Stomach (tissue), 9 donors: Measurements from ENCODE around the gene SH2B2. TPM values are rescaled to one million over a fixed set of nuclear protein-coding genes. Genes with fewer than 3 reads are reported as not detected.

Source experiments
- DNase-seq, 2 donors: peaks; one replicate each; pipeline versions ENCODE4 v3.0.0 to v3.0.0-alpha.2; 2013 to 2019
- H3K27ac ChIP-seq, 5 donors: fragments of 200-600 bp in 4 of 5; sonication (generic) in 4 of 5; one replicate each; pipeline ENCODE4 v1.5.1; 2013 to 2019; ENCODE audit warnings: mild to moderate bottlenecking in 1 of 5, moderate library complexity in 1 of 5
- H3K27me3 ChIP-seq, 3 donors: fragments of 200-600 bp; sonication (generic); one replicate each; pipeline ENCODE4 v1.5.1; 2017 to 2019; ENCODE audit warnings: mixed run types in 1 of 3
- H3K36me3 ChIP-seq, 4 donors: fragments of 200-600 bp; sonication (generic); 1 replicate in 3 of 4; 2 replicates in 1 of 4; pipeline ENCODE4 v1.5.1; 2016 to 2019
- H3K4me1 ChIP-seq, 4 donors: fragments of 200-600 bp; sonication (generic); one replicate each; pipeline ENCODE4 v1.5.1; 2016 to 2019
- H3K4me3 ChIP-seq, 4 donors: fragments of 200-600 bp; sonication (generic) in 3 of 4; one replicate each; pipeline ENCODE4 v1.5.1; 2016 to 2019; ENCODE audit warnings: mild to moderate bottlenecking in 1 of 4
- H3K9me3 ChIP-seq, 4 donors: fragments of 200-600 bp; sonication (generic); one replicate each; pipeline ENCODE4 v1.5.1; 2016 to 2019
- CTCF ChIP-seq, 7 experiments: fragments of 450-650 bp in 4 of 7; fragments of 200-600 bp in 3 of 7; sonication (generic) in 3 of 7; IDR thresholded peaks; one replicate each; pipeline ENCODE4 v1.5.1; 2016 to 2019; ENCODE audit warnings: antibody characterized with exemption in 7 of 7, control low read depth in 2 of 7, mild to moderate bottlenecking in 1 of 7
- EP300 ChIP-seq: sonication (generic); formaldehyde crosslinking; IDR thresholded peaks from one replicate; pipeline ENCODE4 v1.6.1; 2017; ENCODE audit warnings: antibody characterized with exemption
- POLR2A ChIP-seq, 4 donors: fragments of 450-650 bp; IDR thresholded peaks; one replicate each; pipeline ENCODE4 v1.6.1; 2016; ENCODE audit warnings: antibody characterized with exemption in 4 of 4, control low read depth in 2 of 4, mild to moderate bottlenecking in 1 of 4, moderate library complexity in 1 of 4
- POLR2AphosphoS5 ChIP-seq, 3 donors: sonication (generic); formaldehyde crosslinking; IDR thresholded peaks; one replicate each; pipeline ENCODE4 v1.6.1; 2016; ENCODE audit warnings: antibody characterized with exemption in 3 of 3
- WGBS, 5 donors: extraction: QIAGEN DNeasy Blood & Tissue Kit in 3 of 5; methylation state at CpG; one replicate each; pipeline versions ENCODE4 v1.1.5 to v1.1.7; 2013 to 2018; 5-methylcytosine and 5-hydroxymethylcytosine counted together
- intact Hi-C: fragments of 100-400 bp; cut with DNase I; formaldehyde crosslinking; loops from one replicate; pipeline ENCODE4 v1.15.1; 2023; ENCODE audit warnings: low total_unique reads
- polyA plus RNA-seq, 3 donors: library from polyadenylated mRNA; stranded (reverse); fragments of 200-250 nt; gene quantifications; one replicate each; pipeline ENCODE4 v1.2.3, GENCODE V29; 2013
- total RNA-seq, 5 donors: library from RNA; depleted of rRNA; stranded (reverse); fragments of >200 nt; gene quantifications; one replicate each; pipeline versions ENCODE4 v1.1.0 to v1.2.3, GENCODE V29; 2014 to 2016
- donor health status: healthy with polysubstance abuse.
- donor health status: Bipolar disorder and iron deficiency.
- donor health status: healthy.

The SH2B2 gene
- total and polyA plus RNA-seq, 8 donors, result 0.37 to 11.1 (median 2.7) TPM; not detected in 1

- Histone ChIP-seq H3K27me3 (no peaks in the 10 kb centered on the region), H3K27ac (no peak overlapping the region), H3K4me3 (no peak overlapping the region), H3K9me3 (no peaks in the 10 kb centered on the region), H3K4me1 (peaks cover 0 to 7% (median 5%) of the 10 kb centered on the region in 4 donors), H3K36me3 (peaks cover 0 to 6% (median 0%) of the 10 kb centered on the region in 4 donors)
- no peak for DNase-seq
- 85 to 94% (median 89%) methylated on average over 6 to 16 of the region's 16 CpGs for WGBS, 5 donors
- intact Hi-C loops, result loop anchor here (5.0 kb wide), 1 partner anchor 731 kb away; no protein-coding TSS in a partner anchor
- TF ChIP-seq POLR2A (IDR thresholded peaks at IDR 0.05) (no peak), CTCF (IDR thresholded peaks at IDR 0.05) (no peak), EP300 (no peak), POLR2AphosphoS5 (IDR thresholded peaks at IDR 0.05) (no peak)
Observed at GRCh38 chr7:102272917-102273748, 13.5 kb upstream of the SH2B2 start.

- WGBS, 5 donors, result 68 to 82% (median 76%) methylated on average over 17 to 23 of the region's 23 CpGs
- DNase-seq, result peak; percentile 59 to 72
- no peak overlapping the region for H3K27ac ChIP-seq
- no peaks in the 10 kb centered on the region for H3K9me3 ChIP-seq
- peaks cover 0 to 7% (median 5%) of the 10 kb centered on the region in 4 donors for H3K4me1 ChIP-seq
- H3K4me3 ChIP-seq, result no peak overlapping the region
- intact Hi-C loops, result loop anchor here (5.0 kb wide), 1 partner anchor 732 kb away; no protein-coding TSS in a partner anchor
- no peaks in the 10 kb centered on the region for H3K27me3 ChIP-seq
- TF ChIP-seq CTCF (IDR thresholded peaks at IDR 0.05) (no peak), POLR2A (IDR thresholded peaks at IDR 0.05) (no peak), EP300 (no peak), POLR2AphosphoS5 (IDR thresholded peaks at IDR 0.05) (no peak)
- peaks cover 0 to 6% (median 0%) of the 10 kb centered on the region in 4 donors for H3K36me3 ChIP-seq
Observed at GRCh38 chr7:102273749-102274712, 12.6 kb upstream of the SH2B2 start.

- H3K27me3 ChIP-seq, result no peaks in the 10 kb centered on the region
- DNase-seq, result no peak
- no peaks in the 10 kb centered on the region for H3K9me3 ChIP-seq
- TF ChIP-seq CTCF (IDR thresholded peaks at IDR 0.05), result no peak
- no peak for TF ChIP-seq POLR2A (IDR thresholded peaks at IDR 0.05)
- TF ChIP-seq EP300, result no peak
- TF ChIP-seq POLR2AphosphoS5 (IDR thresholded peaks at IDR 0.05), result no peak
- 89 to 93% (median 91%) methylated on average over 10 of the region's 10 CpGs for WGBS, 5 donors
- H3K36me3 ChIP-seq, result peaks cover 0 to 6% (median 0%) of the 10 kb centered on the region in 4 donors
- H3K27ac ChIP-seq, result no peak overlapping the region
- H3K4me3 ChIP-seq, result no peak overlapping the region
- intact Hi-C loops, result no loop called here
- peaks cover 0 to 13% (median 10%) of the 10 kb centered on the region in 4 donors for H3K4me1 ChIP-seq
Observed at GRCh38 chr7:102275123-102275703, 11.5 kb upstream of the SH2B2 start.

GRCh38 chr7:102277901-102278300 lies 8.8 kb upstream of the SH2B2 start:
- no peaks in the 10 kb centered on the region for H3K27me3 ChIP-seq
- 63 to 94% (median 83%) methylated on average over 3 to 10 of the region's 10 CpGs for whole genome bisulfite sequencing, 5 donors
- intact Hi-C loops, result no loop called here
- H3K36me3 ChIP-seq, result peaks cover 0 to 6% (median 0%) of the 10 kb centered on the region in 4 donors
- H3K4me1 ChIP-seq, result peaks cover 0 to 7% (median 5%) of the 10 kb centered on the region in 4 donors
- no peak for DNase-seq
- no peak overlapping the region for H3K27ac ChIP-seq
- H3K4me3 ChIP-seq, result no peak overlapping the region
- TF ChIP-seq EP300, result no peak
- TF ChIP-seq POLR2AphosphoS5 (IDR thresholded peaks at IDR 0.05), result no peak
- TF ChIP-seq POLR2A (IDR thresholded peaks at IDR 0.05), result no peak
- no peak for TF ChIP-seq CTCF (IDR thresholded peaks at IDR 0.05)
- H3K9me3 ChIP-seq, result no peaks in the 10 kb centered on the region
